GM12865 (cell line): ENCODE data around the gene PLPP7.

Source experiments
- DNase-seq: peaks from one replicate; pipeline ENCODE4 v3.0.0; 2010; ENCODE audit warnings: low read depth
- H3K4me3 ChIP-seq: 2 replicates; pipeline ENCODE4 v1.5.1; 2011; ENCODE audit warnings: mild to moderate bottlenecking, low read depth, low read length, control low read depth
- CTCF ChIP-seq: IDR thresholded peaks from 2 replicates; pipeline ENCODE4 v1.5.1; 2011; ENCODE audit warnings: low read length, control low read depth, low read depth, inconsistent platforms; ENCODE audit not compliant: insufficient read depth; ENCODE audit errors: missing control alignments

Gene PLPP7

GRCh38 chr9:131291795-131292315 is 2.3 kb downstream of the PLPP7 start:
- H3K4me3 ChIP-seq = no peak overlapping the region
- no peak for TF ChIP-seq CTCF
- no peak for DNase-seq

GRCh38 chr9:131292937-131293336 is 3.4 kb downstream of the PLPP7 start:
- no peak for DNase-seq
- TF ChIP-seq CTCF = no peak
- no peak overlapping the region for H3K4me3 ChIP-seq

GRCh38 chr9:131296460-131296859 is 6.9 kb downstream of the PLPP7 start:
- TF ChIP-seq CTCF = no peak
- no peak overlapping the region for H3K4me3 ChIP-seq
- DNase-seq = no peak

GRCh38 chr9:131296906-131297500 is 7.5 kb downstream of the PLPP7 start:
- no peak for DNase-seq
- no peak for TF ChIP-seq CTCF
- no peak overlapping the region for H3K4me3 ChIP-seq

GRCh38 chr9:131297903-131298302 is 8.4 kb downstream of the PLPP7 start:
- no peak for DNase-seq
- H3K4me3 ChIP-seq = no peak overlapping the region
- TF ChIP-seq CTCF = no peak

GRCh38 chr9:131298341-131298740 is 8.8 kb downstream of the PLPP7 start:
- no peak overlapping the region for H3K4me3 ChIP-seq
- no peak for TF ChIP-seq CTCF
- DNase-seq = no peak

- DNase-seq = no peak
- no peak overlapping the region for H3K4me3 ChIP-seq
These were observed 9.3 kb downstream of the PLPP7 start for GRCh38 chr9:131298816-131299215.

More at GRCh38 chr9:131298816-131299215, 9.3 kb downstream of the PLPP7 start:
- no peak for TF ChIP-seq CTCF
